ENCODE data around the gene TIAM1.
"Not testable (repeated sequence)": the region's sequence is repeated elsewhere in the genome, so short reads cannot be mapped to it uniquely, and the experiment has no call there.

The TIAM1 gene

DNA sequence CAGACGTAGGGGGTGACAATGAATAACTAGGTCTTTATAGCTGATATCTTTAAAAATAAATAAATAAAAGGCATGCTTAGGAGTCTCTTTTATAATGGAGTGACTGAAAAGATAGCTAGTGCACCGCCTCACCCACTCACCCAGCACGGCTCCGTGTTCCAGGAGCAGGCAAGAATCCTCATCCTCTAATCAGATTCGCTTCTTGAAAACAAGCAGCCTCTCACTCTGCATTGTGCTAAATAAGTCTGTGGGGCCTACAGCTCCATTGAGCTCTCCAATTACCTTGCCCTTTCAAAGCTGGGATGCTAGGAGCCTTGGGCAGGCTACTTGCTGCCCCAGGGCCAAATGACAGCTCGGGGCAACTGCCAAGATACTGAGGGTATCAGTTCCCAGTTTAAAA, 91.5 kb downstream of the TIAM1 start:
- DNase-seq: no peak

GRCh38 chr21:31252091-31252490, 92.0 kb downstream of the TIAM1 start:
- DNase-seq: no peak

GRCh38 chr21:31251686-31252085, 92.4 kb downstream of the TIAM1 start:
- DNase-seq: no peak

- DNase-seq: no peak
Observed at GRCh38 chr21:31248598-31248997, 95.5 kb downstream of the TIAM1 start.

GRCh38 chr21:31243611-31244010, 100.5 kb downstream of the TIAM1 start:
- no peak for DNase-seq

GRCh38 chr21:31236528-31236927, 107.5 kb downstream of the TIAM1 start:
- DNase-seq: no peak

- DNase-seq: no peak
Observed at GRCh38 chr21:31235671-31236450, 108.2 kb downstream of the TIAM1 start.

DNA sequence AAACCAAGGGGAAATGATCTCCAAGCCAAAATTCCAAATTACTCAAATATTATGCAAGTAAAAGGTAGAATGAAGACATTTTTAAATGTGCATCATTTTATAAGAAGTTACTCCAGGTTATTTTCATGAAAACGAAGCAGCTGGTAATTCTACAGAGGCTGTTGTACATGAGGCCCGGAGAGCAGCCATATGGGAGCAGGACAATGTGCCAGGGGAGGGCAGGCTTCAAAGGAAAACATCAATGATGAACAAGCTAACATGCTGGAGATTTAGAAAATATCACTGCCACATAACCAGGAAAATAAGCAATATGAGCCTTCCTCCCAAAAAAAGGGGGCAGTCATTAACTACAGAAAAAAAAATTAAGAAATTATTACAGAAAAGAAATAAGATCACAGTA, 109.1 kb downstream of the TIAM1 start:
- DNase-seq: no peak

DNA sequence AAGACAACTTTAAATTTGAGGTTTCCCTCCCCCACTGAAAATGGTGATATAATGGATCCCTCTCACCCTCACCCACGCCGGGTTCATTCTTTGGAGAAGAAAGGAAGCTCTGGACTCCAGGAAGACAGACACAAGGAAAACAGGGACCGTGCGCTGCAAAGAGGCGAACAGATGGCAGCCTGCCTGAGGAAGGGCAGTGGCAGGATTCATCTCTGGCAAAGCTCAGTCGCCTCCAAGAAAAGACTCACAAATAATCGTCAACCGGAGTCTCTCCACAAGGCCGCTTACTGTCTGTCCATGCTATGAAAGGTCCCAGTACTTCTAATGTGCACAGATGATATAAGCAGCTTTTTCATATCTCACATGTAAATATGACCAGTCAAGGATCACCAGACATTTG, 110.3 kb downstream of the TIAM1 start:
- no peak for DNase-seq

- DNase-seq: no peak
Observed at GRCh38 chr21:31232344-31232743, 111.7 kb downstream of the TIAM1 start.

DNA sequence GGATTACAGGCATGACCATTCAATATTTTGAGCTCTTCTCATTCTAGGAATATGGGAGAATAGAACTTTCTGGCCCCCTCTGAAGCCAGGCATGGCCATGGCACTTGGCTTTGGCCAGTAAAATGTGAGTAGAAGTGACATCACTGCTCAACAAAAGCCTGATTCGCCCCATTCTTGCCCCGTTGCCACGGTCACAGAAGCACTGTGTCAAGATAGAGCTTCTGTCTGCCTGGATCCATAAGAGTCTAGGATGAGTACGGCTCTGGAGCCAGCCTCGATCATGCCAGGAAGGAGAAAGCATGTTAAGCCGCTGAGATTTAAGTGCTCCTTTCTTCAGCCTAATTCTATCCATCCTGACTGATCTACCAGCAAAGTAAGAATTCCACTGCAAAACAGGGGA, 113.1 kb downstream of the TIAM1 start:
- no peak for DNase-seq

GRCh38 chr21:31228723-31229122, 115.3 kb downstream of the TIAM1 start:
- DNase-seq: not testable (repeated sequence)

GRCh38 chr21:31225713-31226112, 118.3 kb downstream of the TIAM1 start:
- DNase-seq: no peak

DNA sequence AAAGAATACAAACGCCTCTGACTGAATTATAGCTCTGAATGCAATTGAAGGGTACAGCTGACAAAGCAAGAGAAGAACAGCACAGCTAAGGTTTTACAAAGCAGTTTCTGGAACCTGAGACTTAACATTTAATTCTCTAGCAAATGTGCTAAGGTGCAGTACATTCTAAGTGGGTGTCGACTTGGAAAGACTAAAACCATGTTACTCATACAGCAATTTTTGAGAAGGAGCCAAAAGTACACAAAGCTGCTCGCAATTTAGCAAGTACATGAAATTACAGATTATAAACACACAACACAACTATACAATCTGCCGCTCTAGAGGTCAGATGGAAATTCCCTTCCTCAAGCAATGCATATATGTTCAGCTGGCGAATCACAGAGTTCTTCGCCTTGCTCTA, 121.9 kb downstream of the TIAM1 start:
- DNase-seq: peak in 1 of 2 donors; percentile 26

GRCh38 chr21:31221043-31221442, 123.0 kb downstream of the TIAM1 start:
- DNase-seq: peak in 1 of 2 donors; percentile 8

- DNase-seq: peak; percentile 23 to 39
Observed at GRCh38 chr21:31220575-31220974, 123.5 kb downstream of the TIAM1 start.

- DNase-seq: no peak
Observed at GRCh38 chr21:31218830-31219608, 125.0 kb downstream of the TIAM1 start.

DNA sequence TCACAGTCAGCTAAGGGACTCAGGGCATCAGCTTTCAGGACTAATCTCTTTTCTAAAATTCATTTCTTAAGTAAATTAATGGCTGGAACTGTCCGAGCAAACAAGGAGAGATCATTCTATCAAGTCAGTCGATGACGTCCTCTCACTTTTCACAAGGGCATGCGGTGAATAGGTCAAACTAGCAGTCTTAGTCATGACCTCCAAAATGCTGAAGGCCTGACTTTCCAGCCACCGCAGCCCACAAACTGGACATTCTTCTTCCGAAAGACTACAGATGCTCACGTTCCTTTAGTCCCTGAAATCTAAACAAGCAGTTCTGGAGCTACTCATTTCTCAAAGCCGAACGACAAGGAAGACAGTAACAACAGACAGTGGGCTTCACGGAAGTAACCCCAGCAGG, 127.9 kb downstream of the TIAM1 start:
- no peak for DNase-seq

DNA sequence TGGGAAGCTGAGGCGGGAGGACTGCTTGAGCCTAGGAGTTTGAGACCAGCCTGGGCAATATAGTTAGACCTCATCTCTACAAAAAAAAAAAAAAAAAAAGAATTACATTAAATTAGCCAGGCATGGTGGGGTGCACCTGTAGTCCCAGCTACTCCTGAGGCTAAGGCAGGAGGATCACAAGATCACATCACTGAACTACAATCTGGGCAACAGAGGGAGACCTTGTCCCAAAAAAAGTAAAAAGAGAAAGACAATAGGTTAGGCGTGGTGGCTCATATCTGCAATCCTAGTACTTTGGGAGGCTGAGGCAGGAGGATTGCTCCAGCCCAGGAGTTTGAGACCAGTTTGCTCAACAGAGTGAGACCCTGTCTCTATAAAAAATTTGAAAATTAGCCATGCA, 130.3 kb downstream of the TIAM1 start:
- DNase-seq: no peak

- no peak for DNase-seq
Observed at GRCh38 chr21:31211836-31212235, 132.2 kb downstream of the TIAM1 start.

GRCh38 chr21:31205412-31205811, 138.6 kb downstream of the TIAM1 start:
- no peak for DNase-seq

DNA sequence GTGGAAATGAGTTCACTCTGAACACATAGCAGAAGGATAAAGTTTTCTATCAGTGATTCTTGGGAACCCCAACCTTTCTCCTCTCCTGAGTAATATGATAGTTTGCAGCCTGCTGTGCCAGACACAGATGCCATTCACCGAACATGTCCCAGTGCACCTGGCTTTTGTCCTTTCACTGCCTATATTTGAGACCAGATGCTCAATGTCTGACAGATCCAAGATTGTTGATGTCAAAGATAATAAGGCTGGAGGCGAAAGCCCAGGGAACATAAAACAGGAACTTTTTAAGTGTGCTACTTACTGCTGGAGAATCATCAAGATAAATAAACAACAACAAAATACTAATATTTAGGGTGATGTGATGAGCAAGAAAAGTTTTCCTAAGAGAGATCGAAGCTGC, 139.3 kb downstream of the TIAM1 start:
- no peak for DNase-seq

DNA sequence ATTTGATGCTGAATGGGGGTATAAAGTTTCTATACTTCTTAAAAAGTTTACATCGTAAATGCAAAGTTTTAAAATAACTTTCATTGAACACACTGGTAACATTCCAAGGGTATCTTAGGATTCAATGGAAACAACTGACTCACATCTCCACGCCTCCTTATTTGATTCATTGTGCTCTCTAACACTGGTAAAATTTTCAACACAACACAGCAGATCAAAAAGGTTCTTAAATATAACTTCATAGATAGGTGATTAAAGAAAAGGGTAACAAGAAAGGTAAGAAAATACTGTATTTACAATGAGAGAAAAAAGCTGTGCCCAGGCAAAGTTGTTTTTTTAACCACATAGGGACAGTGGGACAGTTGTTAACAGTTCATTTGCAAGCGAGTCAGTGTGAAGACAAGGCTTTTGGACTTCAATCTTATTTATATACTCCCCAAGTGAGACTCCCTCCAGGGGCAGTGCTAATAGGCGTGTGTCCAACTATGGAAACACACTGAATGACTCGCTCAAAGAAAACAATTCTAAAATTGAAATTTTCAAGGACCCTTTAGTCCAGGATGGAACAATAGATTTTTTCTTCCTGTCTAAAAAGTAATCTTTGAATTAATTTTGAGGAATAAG, 140.5 kb downstream of the TIAM1 start:
- DNase-seq: no peak

DNA sequence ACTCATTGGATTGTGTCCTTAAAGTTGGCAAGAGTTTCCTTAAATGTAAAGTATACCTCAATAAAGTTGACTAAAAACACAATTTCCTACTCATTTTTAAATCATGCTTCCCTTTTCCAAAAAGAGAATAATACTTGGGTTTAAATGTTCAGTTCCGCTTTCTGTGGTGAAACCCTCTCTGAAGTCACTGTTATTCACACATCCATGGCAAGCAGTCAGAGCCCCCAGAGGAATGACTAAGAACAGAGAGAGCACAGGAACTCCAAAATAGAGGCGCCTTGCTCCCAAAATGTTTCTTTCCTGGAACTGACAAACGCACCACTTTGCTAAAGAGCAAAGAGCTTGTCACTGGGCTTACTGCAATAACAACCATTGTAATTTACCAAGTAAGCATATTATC, 142.5 kb downstream of the TIAM1 start:
- peak in 1 of 2 donors; percentile 40 for DNase-seq
